NCI-H1092 treated with DMSO at 0.1 percent for 48 hours (cell line): ENCODE results near the gene CADM1.

Experiments
- DNase-seq: peaks from one replicate; lab custom pipeline; 2025; lab: John Stamatoyannopoulos, UW

Gene CADM1

GRCh38 chr11:115352805-115353485 is 151.3 kb downstream of the CADM1 start:
- DNase-seq: no peak

- no peak for DNase-seq
Observed at GRCh38 chr11:115349335-115350017, 154.7 kb downstream of the CADM1 start.

- DNase-seq: peak; percentile 44
Observed at GRCh38 chr11:115348416-115348815, 155.8 kb downstream of the CADM1 start.

GRCh38 chr11:115347106-115347505 is 157.1 kb downstream of the CADM1 start:
- DNase-seq: peak; percentile 43

GRCh38 chr11:115345840-115346239 is 158.4 kb downstream of the CADM1 start:
- DNase-seq: no peak

- no peak for DNase-seq
Observed at GRCh38 chr11:115345361-115345760, 158.9 kb downstream of the CADM1 start.

- no peak for DNase-seq
Observed at GRCh38 chr11:115344846-115345245, 159.4 kb downstream of the CADM1 start.

- DNase-seq: no peak
Observed at GRCh38 chr11:115342142-115342541, 162.1 kb downstream of the CADM1 start.

GRCh38 chr11:115340874-115341273 is 163.3 kb downstream of the CADM1 start:
- no peak for DNase-seq

GRCh38 chr11:115338476-115338875 is 165.7 kb downstream of the CADM1 start:
- no peak for DNase-seq

GRCh38 chr11:115334932-115335788 is 169.1 kb downstream of the CADM1 start:
- DNase-seq: peak; percentile 59

- no peak for DNase-seq
Observed at GRCh38 chr11:115333949-115334348, 170.3 kb downstream of the CADM1 start.

GRCh38 chr11:115333121-115333520 is 171.1 kb downstream of the CADM1 start:
- DNase-seq: no peak

GRCh38 chr11:115330684-115331482 is 173.3 kb downstream of the CADM1 start:
- no peak for DNase-seq

GRCh38 chr11:115326526-115326925 is 177.7 kb downstream of the CADM1 start:
- no peak for DNase-seq

GRCh38 chr11:115325523-115325922 is 178.7 kb downstream of the CADM1 start:
- DNase-seq: peak; percentile 81

- DNase-seq: peak; percentile 88
Observed at GRCh38 chr11:115324581-115325432, 179.4 kb downstream of the CADM1 start.

- no peak for DNase-seq
Observed at GRCh38 chr11:115322553-115323203, 181.5 kb downstream of the CADM1 start.

GRCh38 chr11:115321605-115322289 is 182.5 kb downstream of the CADM1 start:
- DNase-seq: peak; percentile 24
